ENCODE measurements around the gene RSPRY1. TPM values are rescaled to one million over a fixed set of nuclear protein-coding genes. Genes with fewer than 3 reads are reported as not detected.

RSPRY1 gene
- total RNA-seq, 2 donors from 2014 or later: 33.7 to 51.0 TPM

DNA sequence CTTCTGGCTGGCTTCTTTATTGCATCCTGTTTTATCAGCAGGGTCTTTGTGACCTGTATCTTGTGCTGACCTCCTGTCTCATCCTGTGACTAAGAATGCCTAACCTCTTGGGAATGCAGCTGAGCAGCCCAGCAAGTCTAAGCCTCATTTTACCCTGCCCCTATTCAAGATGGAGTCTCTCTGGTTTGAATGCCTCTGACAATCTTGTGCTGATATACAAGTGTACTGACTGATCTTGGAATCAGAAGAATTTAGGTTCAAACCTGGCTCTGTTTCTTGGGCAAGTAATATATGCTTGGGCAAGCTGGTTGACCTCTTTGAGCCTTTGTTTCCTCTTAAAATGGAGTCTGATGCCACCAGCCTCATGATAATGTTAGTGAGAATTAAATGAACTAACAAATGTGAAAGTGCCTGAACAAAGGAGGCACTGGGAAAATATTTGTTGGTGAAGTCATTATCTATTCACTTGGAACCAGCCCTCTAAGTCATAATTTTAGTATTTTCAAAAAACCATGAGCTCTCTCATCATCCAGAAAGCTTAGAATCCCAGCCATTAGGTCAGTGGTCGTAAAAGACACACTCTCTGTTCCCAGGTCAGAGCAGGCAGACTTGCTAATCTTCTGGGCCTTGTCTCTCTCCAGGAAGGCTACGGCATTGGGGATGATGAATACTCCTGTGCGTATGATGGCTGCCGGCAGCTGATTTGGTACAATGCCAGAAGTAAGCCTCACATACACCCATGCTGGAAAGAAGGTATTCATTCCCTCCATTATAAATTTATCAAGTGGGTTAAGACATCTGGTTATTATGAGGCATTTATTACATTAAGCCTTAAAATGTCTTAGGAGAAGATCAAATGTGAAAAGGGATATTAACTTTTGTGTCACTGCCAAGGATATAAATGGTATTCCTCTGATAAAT is 40.8 kb downstream of the RSPRY1 start:
- Histone ChIP-seq H3K4me1 (no peaks in the 10 kb centered on the region), H3K27me3 (no peaks in the 10 kb centered on the region), H3K9me3 (no peaks in the 10 kb centered on the region), H3K4me3 (no peak overlapping the region), H3K36me3 (peaks cover 4% of the 10 kb centered on the region), H3K27ac (no peak overlapping the region), H3K9ac (ENCODE audit: low read depth in 2 of 2, low read length in 2 of 2) (no peak overlapping the region)
- intact Hi-C loops (cut with DNase I): no loop called here
- DNase-seq: no peak
- TF ChIP-seq, protein P1, sequence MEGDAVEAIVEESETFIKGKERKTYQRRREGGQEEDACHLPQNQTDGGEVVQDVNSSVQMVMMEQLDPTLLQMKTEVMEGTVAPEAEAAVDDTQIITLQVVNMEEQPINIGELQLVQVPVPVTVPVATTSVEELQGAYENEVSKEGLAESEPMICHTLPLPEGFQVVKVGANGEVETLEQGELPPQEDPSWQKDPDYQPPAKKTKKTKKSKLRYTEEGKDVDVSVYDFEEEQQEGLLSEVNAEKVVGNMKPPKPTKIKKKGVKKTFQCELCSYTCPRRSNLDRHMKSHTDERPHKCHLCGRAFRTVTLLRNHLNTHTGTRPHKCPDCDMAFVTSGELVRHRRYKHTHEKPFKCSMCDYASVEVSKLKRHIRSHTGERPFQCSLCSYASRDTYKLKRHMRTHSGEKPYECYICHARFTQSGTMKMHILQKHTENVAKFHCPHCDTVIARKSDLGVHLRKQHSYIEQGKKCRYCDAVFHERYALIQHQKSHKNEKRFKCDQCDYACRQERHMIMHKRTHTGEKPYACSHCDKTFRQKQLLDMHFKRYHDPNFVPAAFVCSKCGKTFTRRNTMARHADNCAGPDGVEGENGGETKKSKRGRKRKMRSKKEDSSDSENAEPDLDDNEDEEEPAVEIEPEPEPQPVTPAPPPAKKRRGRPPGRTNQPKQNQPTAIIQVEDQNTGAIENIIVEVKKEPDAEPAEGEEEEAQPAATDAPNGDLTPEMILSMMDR (IDR thresholded peaks at IDR 0.05): no peak

DNA sequence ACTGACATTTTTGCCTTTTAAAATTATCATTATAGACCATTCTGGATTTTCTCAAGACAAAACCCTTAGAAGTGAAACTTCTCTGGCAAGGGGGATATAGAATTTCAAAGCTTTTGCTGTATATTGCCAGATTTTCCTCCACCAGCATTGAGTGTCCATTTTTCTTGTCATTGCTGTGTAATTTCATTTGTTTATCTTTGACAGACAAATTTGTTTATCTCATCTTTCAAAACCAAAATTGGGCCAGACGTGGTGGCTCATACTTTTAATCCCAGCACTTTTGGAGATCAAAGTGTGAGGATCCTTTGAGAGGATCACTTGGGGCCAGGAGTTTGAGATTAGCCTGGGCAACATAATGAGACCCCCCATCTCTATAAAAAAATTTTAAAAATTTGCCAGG is 43.0 kb downstream of the RSPRY1 start:
- no peak for DNase-seq
- no peak overlapping the region for H3K4me3 ChIP-seq
- peaks cover 4% of the 10 kb centered on the region for H3K36me3 ChIP-seq
- no peaks in the 10 kb centered on the region for H3K4me1 ChIP-seq
- H3K27me3 ChIP-seq: no peaks in the 10 kb centered on the region
- intact Hi-C loops (cut with DNase I): no loop called here
- no peaks in the 10 kb centered on the region for H3K9me3 ChIP-seq
- TF ChIP-seq, protein P1 (IDR thresholded peaks at IDR 0.05): no peak
- H3K9ac ChIP-seq (ENCODE audit: low read depth in 2 of 2, low read length in 2 of 2): no peak overlapping the region
- no peak overlapping the region for H3K27ac ChIP-seq

DNA sequence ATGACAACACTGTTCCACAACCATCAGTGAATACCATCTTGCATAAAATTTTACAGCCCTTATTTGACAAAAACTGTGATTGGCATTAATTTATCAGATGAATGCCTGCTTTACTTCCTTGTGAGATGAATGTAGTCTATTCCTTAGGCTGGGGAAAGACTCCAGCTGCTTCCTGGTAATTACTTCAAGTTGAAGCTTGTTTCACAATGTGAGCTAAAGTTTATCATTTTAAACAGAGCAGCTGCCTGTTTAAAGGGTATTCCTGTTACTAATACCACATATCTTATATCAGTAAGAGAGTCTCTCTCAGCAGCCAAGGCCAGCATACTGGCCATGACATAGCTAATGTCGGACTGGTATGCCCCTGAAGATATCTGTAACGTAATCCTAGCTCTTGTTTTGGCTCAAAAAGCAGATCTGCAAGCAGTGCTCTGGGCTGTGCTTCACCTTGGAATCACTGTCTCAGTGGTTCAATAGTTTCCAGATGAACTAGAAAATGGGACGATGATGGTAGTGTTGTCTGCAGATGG is 45.8 kb downstream of the RSPRY1 start:
- TF ChIP-seq, protein P1 (IDR thresholded peaks at IDR 0.05): no peak
- DNase-seq: no peak
- Histone ChIP-seq H3K9ac (ENCODE audit: low read depth in 2 of 2, low read length in 2 of 2) (no peak overlapping the region), H3K4me3 (no peak overlapping the region), H3K27ac (no peak overlapping the region), H3K9me3 (no peaks in the 10 kb centered on the region), H3K27me3 (no peaks in the 10 kb centered on the region), H3K4me1 (no peaks in the 10 kb centered on the region), H3K36me3 (peaks cover 4% of the 10 kb centered on the region)
- intact Hi-C loops (cut with DNase I): no loop called here

DNA sequence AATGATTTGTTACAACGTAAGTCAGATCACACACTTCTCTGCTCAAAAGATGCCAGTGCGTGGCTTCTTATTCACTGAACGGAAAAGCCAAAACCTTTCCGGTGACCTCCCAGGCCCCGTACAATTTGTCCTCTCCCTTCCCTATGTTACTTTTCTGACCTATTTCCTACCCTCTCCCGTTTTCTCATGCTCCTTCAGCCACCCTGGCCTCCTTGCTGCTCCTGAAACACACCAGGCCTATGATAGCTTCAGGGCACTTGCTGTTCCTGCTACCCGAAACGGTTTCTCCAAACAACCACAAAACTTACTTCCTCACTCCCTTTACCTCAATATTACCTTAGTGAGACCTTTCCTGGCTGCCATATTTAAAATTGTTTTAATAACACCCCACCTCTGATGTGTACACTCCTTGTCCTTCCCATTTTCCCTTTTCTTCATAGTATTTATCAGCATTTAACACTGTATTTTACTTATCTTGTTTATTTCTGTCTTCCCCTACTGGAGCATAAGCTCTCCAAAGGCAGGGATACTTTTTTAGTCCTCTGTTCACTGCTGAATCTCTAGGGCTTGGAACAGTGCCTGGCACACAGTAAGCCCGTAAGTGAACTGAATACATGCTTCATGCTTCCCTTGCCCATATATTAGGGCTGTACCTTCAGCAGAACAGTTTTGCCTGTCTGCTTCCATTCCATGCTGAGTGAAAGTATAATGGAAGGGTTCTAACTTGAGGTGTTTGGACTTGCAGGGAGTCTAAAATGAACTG is 48.0 kb downstream of the RSPRY1 start:
- Histone ChIP-seq H3K9ac (ENCODE audit: low read depth in 2 of 2, low read length in 2 of 2) (no peak overlapping the region), H3K9me3 (no peaks in the 10 kb centered on the region), H3K27me3 (no peaks in the 10 kb centered on the region), H3K4me3 (no peak overlapping the region), H3K4me1 (no peaks in the 10 kb centered on the region), H3K36me3 (peaks cover 4% of the 10 kb centered on the region), H3K27ac (no peak overlapping the region)
- no peak for DNase-seq
- TF ChIP-seq, protein P1 (IDR thresholded peaks at IDR 0.05): no peak
- intact Hi-C loops (cut with DNase I): no loop called here

DNA sequence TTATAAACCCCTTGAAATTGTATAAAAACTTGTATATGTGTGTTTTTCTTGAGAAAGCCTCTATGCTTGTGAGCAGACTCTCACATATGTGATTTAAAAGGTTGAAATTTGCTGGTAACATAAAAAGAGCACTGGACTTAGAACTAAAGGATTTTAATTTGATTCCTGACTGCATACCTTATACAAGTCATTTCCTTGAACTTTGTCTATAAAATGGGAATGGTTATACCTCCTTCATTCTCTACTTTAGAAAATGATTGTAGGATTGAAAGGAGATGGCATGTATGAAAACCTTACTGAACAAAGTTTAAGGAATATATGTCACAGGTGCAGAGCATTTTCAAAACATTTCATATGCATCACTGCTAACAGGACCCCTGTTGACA is 48.6 kb downstream of the RSPRY1 start:
- no peak for DNase-seq
- TF ChIP-seq, protein P1 (IDR thresholded peaks at IDR 0.05): no peak
- intact Hi-C loops (cut with DNase I): no loop called here
- no peaks in the 10 kb centered on the region for H3K27me3 ChIP-seq
- no peaks in the 10 kb centered on the region for H3K4me1 ChIP-seq
- H3K36me3 ChIP-seq: peaks cover 4% of the 10 kb centered on the region
- no peaks in the 10 kb centered on the region for H3K9me3 ChIP-seq
- H3K9ac ChIP-seq (ENCODE audit: low read depth in 2 of 2, low read length in 2 of 2): no peak overlapping the region
- no peak overlapping the region for H3K4me3 ChIP-seq
- H3K27ac ChIP-seq: no peak overlapping the region
